K562 (cell line): ENCODE results near the gene ZDHHC22. TPM values are rescaled to one million over a fixed set of nuclear protein-coding genes. Genes with fewer than 3 reads are reported as not detected.

Experiments used
- ATAC-seq: fragments of 200-7000 bp; cut with Tn5 transposase; 3 replicates; pipeline ENCODE4 v1.9.1; 2020; ENCODE audit warnings: moderate library complexity
- BruUV-seq: library from RNA; stranded (reverse); fragments of 400-500 nt; replicated peaks from 2 replicates; lab custom pipeline; 2021; lab: Mats Ljungman, UMichigan
- CTCF ChIA-PET: fragments of 300-600 bp; formaldehyde crosslinking; extraction: SDS; loops from one replicate; lab custom pipeline; 2021; ENCODE audit warnings: low intra/inter-chr PET ratio; lab: Yijun Ruan, JAX
- POLR2A ChIA-PET: fragments of 300-600, 350-650 bp; sonication (Branson Sonifier 250); formaldehyde crosslinking; extraction: SDS; loops from one replicate; lab custom pipeline; 2021; ENCODE audit warnings: antibody characterized with exemption, inconsistent platforms; lab: Yijun Ruan, JAX
- DNase-seq, 4 experiments: peaks; one replicate each; pipeline versions ENCODE4 v3.0.0 to v3.0.0-alpha.2; 2011 to 2018; ENCODE audit warnings: low spot score in 3 of 4, mixed read lengths in 3 of 4; ENCODE audit errors: extremely low read depth in 1 of 4
- FAIRE-seq: peaks from 2 replicates; lab custom pipeline; 2011; peaks lifted over from hg19 to GRCh38; lab: Jason Lieb, UNC
- H2AFZ ChIP-seq: 2 replicates; pipeline ENCODE4 v1.6.0; 2011; ENCODE audit warnings: low read depth, low read length, control low read depth, inconsistent platforms
- H3K27ac ChIP-seq: fragments of 200-600 bp; 3 replicates; pipeline ENCODE4 v1.8.0; 2011; ENCODE audit warnings: low read depth, mild to moderate bottlenecking, control low read depth, inconsistent platforms, low read length, moderate library complexity, mixed read lengths; ENCODE audit errors: extremely low read depth
- H3K27me3 ChIP-seq, 2 experiments: fragments of 300-600 bp in 1 of 2; 2 replicates in 1 of 2; 3 replicates in 1 of 2; pipeline versions ENCODE4 v1.6.0 to v1.8.0; 2011; ENCODE audit warnings: inconsistent platforms in 2 of 2, low read length in 2 of 2, mild to moderate bottlenecking in 1 of 2, mixed read lengths in 1 of 2, moderate library complexity in 1 of 2; ENCODE audit not compliant: control insufficient read depth in 2 of 2, insufficient read depth in 2 of 2
- H3K36me3 ChIP-seq: fragments of 300-600 bp; 3 replicates; pipeline ENCODE4 v1.8.0; 2011; ENCODE audit warnings: mild to moderate bottlenecking, low read length, inconsistent platforms; ENCODE audit not compliant: control insufficient read depth, insufficient read depth
- H3K4me1 ChIP-seq, 2 experiments: fragments of 200-600 bp in 1 of 2; replicated peaks in 1 of 2; 2 replicates in 1 of 2; 3 replicates in 1 of 2; pipeline versions ENCODE4 v1.5.1 to v1.8.0; 2011; ENCODE audit warnings: inconsistent platforms in 2 of 2, low read length in 2 of 2, mild to moderate bottlenecking in 1 of 2, mixed read lengths in 1 of 2, moderate library complexity in 1 of 2; ENCODE audit not compliant: control insufficient read depth in 2 of 2, insufficient read depth in 2 of 2
- H3K4me2 ChIP-seq: 2 replicates; pipeline ENCODE4 v1.6.1; 2011; ENCODE audit warnings: low read length, control low read depth, inconsistent platforms, mixed read lengths; ENCODE audit not compliant: insufficient read depth
- H3K4me3 ChIP-seq: fragments of 200-600 bp; sonication (generic), shearing (Covaris generic); 2 replicates; pipeline ENCODE4 v1.5.1; 2016; ENCODE audit warnings: control low read depth, inconsistent platforms
- H3K79me2 ChIP-seq: fragments of 200-600 bp; 3 replicates; pipeline ENCODE4 v1.8.0; 2011; ENCODE audit warnings: low read length, inconsistent platforms; ENCODE audit not compliant: control insufficient read depth, insufficient read depth
- H3K9ac ChIP-seq, 2 experiments: 2 replicates each; pipeline versions ENCODE4 v1.6.0 to v1.6.1; 2011; ENCODE audit warnings: low read depth in 2 of 2, low read length in 2 of 2, control low read depth in 1 of 2, inconsistent platforms in 1 of 2, mild to moderate bottlenecking in 1 of 2, mixed read lengths in 1 of 2; ENCODE audit not compliant: insufficient read depth in 1 of 2
- H3K9me1 ChIP-seq: one replicate; pipeline ENCODE4 v1.6.0; 2011; ENCODE audit warnings: inconsistent platforms, mild to moderate bottlenecking, low read length, moderate library complexity; ENCODE audit not compliant: control insufficient read depth, insufficient read depth
- H3K9me3 ChIP-seq: replicated peaks from 2 replicates; pipeline ENCODE4 v1.5.1; 2011; ENCODE audit warnings: low read depth, low read length, inconsistent platforms; ENCODE audit not compliant: control insufficient read depth, insufficient read depth
- H4K20me1 ChIP-seq: replicated peaks from 2 replicates; pipeline ENCODE4 v1.6.1; 2011; ENCODE audit warnings: low read length, inconsistent platforms, mixed read lengths; ENCODE audit not compliant: control insufficient read depth, insufficient read depth
- HNRNPUL1 ChIP-seq: fragments of 200-400 bp; formaldehyde crosslinking; IDR thresholded peaks from 2 replicates; pipeline ENCODE4 v1.6.1; 2017; ENCODE audit warnings: low read length
- ID3 ChIP-seq, 2 experiments: fragments of 250-450 bp in 1 of 2; fragments of 450-650 bp in 1 of 2; sonication (Bioruptor Pico) in 1 of 2; IDR thresholded peaks; 2 replicates each; pipeline versions ENCODE4 v1.6.1 to v1.8.0; 2016 to 2021; ENCODE audit warnings: mild to moderate bottlenecking in 2 of 2, moderate library complexity in 2 of 2, missing compliant biosample characterization in 1 of 2, missing genetic modification characterization in 1 of 2
- MTF1 ChIP-seq: fragments of 250-450 bp; sonication (Bioruptor Pico); IDR thresholded peaks from 2 replicates; pipeline ENCODE4 v1.9.0; 2021; ENCODE audit warnings: moderate library complexity, mild to moderate bottlenecking, inconsistent platforms, borderline replicate concordance
- ZNF589 ChIP-seq: fragments of 200-800 bp; sonication (Bioruptor generic); IDR thresholded peaks from 2 replicates; pipeline ENCODE4 v1.6.1; 2016; ENCODE audit warnings: low read depth, missing genetic modification characterization, missing compliant biosample characterization
- WGBS: fragments of 100-300 bp; shearing (Covaris generic); methylation state at CpG from one replicate; pipeline ENCODE4 v1.1.6; 2016; ENCODE audit warnings: low coverage, mixed read lengths; ENCODE audit not compliant: insufficient coverage; ENCODE audit errors: missing lambda C conversion rate; 5-methylcytosine and 5-hydroxymethylcytosine counted together
- in situ Hi-C: fragments of 300-500 bp; cut with MboI; formaldehyde crosslinking; loops from 4 replicates; pipeline ENCODE4 v1.15.0; 2018; ENCODE audit warnings: inconsistent platforms, mixed read lengths
- intact Hi-C: fragments of 100-400 bp; cut with micrococcal nuclease; formaldehyde crosslinking; loops from 2 replicates; pipeline ENCODE4 v1.14.2; 2022
- polyA plus RNA-seq, 8 experiments: library from polyadenylated mRNA; depleted of rRNA in 4 of 8; stranded (reverse) in 5 of 8; unstranded in 3 of 8; fragments of >200 nt; fragmentation: Nextera tagmentation in 2 of 8; fragmentation: Illumina TruSeq in 1 of 8; extraction: Ambion mirVana in 2 of 8; extraction: Trizol in 1 of 8; gene quantifications; 2 replicates each; pipeline versions ENCODE4 v1.2.1 to v1.2.3, GENCODE V29; 2011 to 2014; ENCODE audit warnings: inconsistent platforms in 1 of 8, missing spikeins in 1 of 8
- total RNA-seq, 7 experiments: library from RNA; depleted of rRNA in 6 of 7; stranded (reverse); fragments of >200 nt in 6 of 7; fragmentation: Illumina TruSeq in 2 of 7; extraction: Trizol in 2 of 7; gene quantifications; 2 replicates each; pipeline versions ENCODE4 v1.2.1 to v1.2.3, GENCODE V29; 2011 to 2021; ENCODE audit warnings: low replicate concordance in 1 of 7

Gene ZDHHC22
- total and polyA plus RNA-seq, 9 of the 15 experiments (the other 6 are each of a cell fraction or from before 2014, with no cell fraction given): not detected

GRCh38 chr14:77128414-77128891 lies 13.1 kb downstream of the ZDHHC22 start:
- peaks cover 0 to 31% of the 10 kb centered on the region in 2 experiments; a peak in 2 of 5 replicates for H3K27me3 ChIP-seq
- no peaks in the 10 kb centered on the region for H3K79me2 ChIP-seq
- in situ Hi-C loops: no loop called here
- no peaks in the 10 kb centered on the region for H3K9me3 ChIP-seq
- H3K4me3 ChIP-seq: no peak overlapping the region
- DNase-seq (no peak), FAIRE-seq (no peak), ATAC-seq (no peak)
- H3K36me3 ChIP-seq: no peaks in the 10 kb centered on the region
- CTCF ChIA-PET: no interaction called here
- H2AFZ ChIP-seq: no peak overlapping the region
- POLR2A ChIA-PET: interaction anchor here (0.6 kb wide), 1 partner anchor 330 kb away, joined by 3 read pairs; no protein-coding TSS in a partner anchor
- no TSS peak for BruUV-seq
- intact Hi-C loops: no loop called here
- no peak overlapping the region for H3K4me2 ChIP-seq
- H3K9me1 ChIP-seq: no peaks in the 10 kb centered on the region
- peaks cover 0 to 20% of the 10 kb centered on the region in 2 experiments; a peak in 4 of 5 replicates for H3K4me1 ChIP-seq
- no peak overlapping the region for H3K9ac ChIP-seq
- TF ChIP-seq HNRNPUL1: no peak
- TF ChIP-seq ZNF589: no peak
- no peak for TF ChIP-seq MTF1 (CRISPR knock-in tag)
- TF ChIP-seq ID3 (CRISPR knock-in tag; IDR thresholded peaks at IDR 0.05): no peak
- TF ChIP-seq ID3 (tag; IDR thresholded peaks at IDR 0.05): no peak
- no peak overlapping the region for H3K27ac ChIP-seq
- WGBS: 4% methylated on average over 5 of the region's 6 CpGs
- H4K20me1 ChIP-seq: no peaks in the 10 kb centered on the region; the same call in 1 of the 2 replicates
